ENCODE measurements around the gene ST3GAL3.
A peak's percentile ranks its signal among the peaks of the same experiment; 100 is the strongest.
"Not testable (repeated sequence)": the region's sequence is repeated elsewhere in the genome, so short reads cannot be mapped to it uniquely, and the experiment has no call there.

Gene ST3GAL3

GRCh38 chr1:43776043-43776761, 68.9 kb downstream of the ST3GAL3 start:
- DNase-seq (ENCODE audit: low read depth), result peak; percentile 91
- peaks cover 7% of the 10 kb centered on the region for H3K9me3 ChIP-seq (ENCODE audit: control insufficient read depth, low read length)
- no peak overlapping the region for H3K9ac ChIP-seq (ENCODE audit: low read length)
- no peak overlapping the region for H3K4me3 ChIP-seq (ENCODE audit: low read length)
- H3K36me3 ChIP-seq (ENCODE audit: control insufficient read depth, insufficient read depth, low read length, severe bottlenecking), result no peaks in the 10 kb centered on the region
- H3K4me1 ChIP-seq (ENCODE audit: control insufficient read depth, insufficient read depth, low read length), result peaks cover 28% of the 10 kb centered on the region
- H3K27me3 ChIP-seq (replicated peaks; ENCODE audit: control insufficient read depth, insufficient read depth, low read length), result no peaks in the 10 kb centered on the region

- H3K36me3 ChIP-seq (ENCODE audit: control insufficient read depth, insufficient read depth, low read length, severe bottlenecking); H3K9me3 ChIP-seq (ENCODE audit: control insufficient read depth, low read length); H3K4me3 ChIP-seq (ENCODE audit: low read length); H3K27me3 ChIP-seq (replicated peaks; ENCODE audit: control insufficient read depth, insufficient read depth, low read length); H3K9ac ChIP-seq (ENCODE audit: low read length); DNase-seq (ENCODE audit: low read depth): not testable (repeated sequence)
- H3K4me1 ChIP-seq (ENCODE audit: control insufficient read depth, insufficient read depth, low read length), result peaks cover 31% of the 10 kb centered on the region
Observed at GRCh38 chr1:43777916-43778315, 70.6 kb downstream of the ST3GAL3 start.

- Histone ChIP-seq H3K9ac (ENCODE audit: low read length) (no peak overlapping the region), H3K9me3 (ENCODE audit: control insufficient read depth, low read length) (peaks cover 7% of the 10 kb centered on the region), H3K27me3 (replicated peaks; ENCODE audit: control insufficient read depth, insufficient read depth, low read length) (no peaks in the 10 kb centered on the region), H3K4me1 (ENCODE audit: control insufficient read depth, insufficient read depth, low read length) (peaks cover 29% of the 10 kb centered on the region), H3K36me3 (ENCODE audit: control insufficient read depth, insufficient read depth, low read length, severe bottlenecking) (no peaks in the 10 kb centered on the region), H3K4me3 (ENCODE audit: low read length) (no peak overlapping the region)
- no peak for DNase-seq (ENCODE audit: low read depth)
Observed at GRCh38 chr1:43779266-43779665, 71.9 kb downstream of the ST3GAL3 start.

- H3K36me3 ChIP-seq (ENCODE audit: control insufficient read depth, insufficient read depth, low read length, severe bottlenecking), result no peaks in the 10 kb centered on the region
- H3K4me1 ChIP-seq (ENCODE audit: control insufficient read depth, insufficient read depth, low read length), result peaks cover 23% of the 10 kb centered on the region
- no peak for DNase-seq (ENCODE audit: low read depth)
- H3K27me3 ChIP-seq (replicated peaks; ENCODE audit: control insufficient read depth, insufficient read depth, low read length), result no peaks in the 10 kb centered on the region
- H3K9ac ChIP-seq (ENCODE audit: low read length), result no peak overlapping the region
- no peak overlapping the region for H3K4me3 ChIP-seq (ENCODE audit: low read length)
- H3K9me3 ChIP-seq (ENCODE audit: control insufficient read depth, low read length), result peaks cover 7% of the 10 kb centered on the region
Observed at GRCh38 chr1:43779805-43780403, 72.6 kb downstream of the ST3GAL3 start.

GRCh38 chr1:43781574-43781973, 74.2 kb downstream of the ST3GAL3 start:
- Histone ChIP-seq H3K36me3 (ENCODE audit: control insufficient read depth, insufficient read depth, low read length, severe bottlenecking) (no peaks in the 10 kb centered on the region), H3K9me3 (ENCODE audit: control insufficient read depth, low read length) (peaks cover 7% of the 10 kb centered on the region), H3K4me1 (ENCODE audit: control insufficient read depth, insufficient read depth, low read length) (peaks cover 20% of the 10 kb centered on the region), H3K27me3 (replicated peaks; ENCODE audit: control insufficient read depth, insufficient read depth, low read length) (no peaks in the 10 kb centered on the region), H3K4me3 (ENCODE audit: low read length) (no peak overlapping the region), H3K9ac (ENCODE audit: low read length) (no peak overlapping the region)
- no peak for DNase-seq (ENCODE audit: low read depth)

GRCh38 chr1:43783096-43783670, 75.8 kb downstream of the ST3GAL3 start:
- H3K27me3 ChIP-seq (replicated peaks; ENCODE audit: control insufficient read depth, insufficient read depth, low read length), result no peaks in the 10 kb centered on the region
- peaks cover 29% of the 10 kb centered on the region for H3K4me1 ChIP-seq (ENCODE audit: control insufficient read depth, insufficient read depth, low read length)
- H3K4me3 ChIP-seq (ENCODE audit: low read length), result no peak overlapping the region
- peaks cover 7% of the 10 kb centered on the region for H3K9me3 ChIP-seq (ENCODE audit: control insufficient read depth, low read length)
- no peak for DNase-seq (ENCODE audit: low read depth)
- H3K36me3 ChIP-seq (ENCODE audit: control insufficient read depth, insufficient read depth, low read length, severe bottlenecking), result no peaks in the 10 kb centered on the region
- no peak overlapping the region for H3K9ac ChIP-seq (ENCODE audit: low read length)

GRCh38 chr1:43783671-43784205, 76.4 kb downstream of the ST3GAL3 start:
- no peaks in the 10 kb centered on the region for H3K27me3 ChIP-seq (replicated peaks; ENCODE audit: control insufficient read depth, insufficient read depth, low read length)
- no peak for DNase-seq (ENCODE audit: low read depth)
- H3K4me3 ChIP-seq (ENCODE audit: low read length), result no peak overlapping the region

GRCh38 chr1:43786201-43786958, 79.0 kb downstream of the ST3GAL3 start:
- Histone ChIP-seq H3K4me1 (ENCODE audit: control insufficient read depth, insufficient read depth, low read length) (peaks cover 25% of the 10 kb centered on the region), H3K4me3 (ENCODE audit: low read length) (peak overlapping the region; percentile 35), H3K9me3 (ENCODE audit: control insufficient read depth, low read length) (no peaks in the 10 kb centered on the region), H3K9ac (ENCODE audit: low read length) (peak overlapping the region; percentile 47), H3K27me3 (replicated peaks; ENCODE audit: control insufficient read depth, insufficient read depth, low read length) (no peaks in the 10 kb centered on the region), H3K36me3 (ENCODE audit: control insufficient read depth, insufficient read depth, low read length, severe bottlenecking) (no peaks in the 10 kb centered on the region)
- DNase-seq (ENCODE audit: low read depth), result peak; percentile 18

More at GRCh38 chr1:43783671-43784205, 76.4 kb downstream of the ST3GAL3 start:
- peaks cover 7% of the 10 kb centered on the region for H3K9me3 ChIP-seq (ENCODE audit: control insufficient read depth, low read length)
- H3K36me3 ChIP-seq (ENCODE audit: control insufficient read depth, insufficient read depth, low read length, severe bottlenecking), result no peaks in the 10 kb centered on the region
- no peak overlapping the region for H3K9ac ChIP-seq (ENCODE audit: low read length)
- peaks cover 29% of the 10 kb centered on the region for H3K4me1 ChIP-seq (ENCODE audit: control insufficient read depth, insufficient read depth, low read length)

GRCh38 chr1:43786960-43787359, 79.6 kb downstream of the ST3GAL3 start:
- Histone ChIP-seq H3K9ac (ENCODE audit: low read length) (peak overlapping the region; percentile 47), H3K36me3 (ENCODE audit: control insufficient read depth, insufficient read depth, low read length, severe bottlenecking) (no peaks in the 10 kb centered on the region), H3K27me3 (replicated peaks; ENCODE audit: control insufficient read depth, insufficient read depth, low read length) (no peaks in the 10 kb centered on the region), H3K9me3 (ENCODE audit: control insufficient read depth, low read length) (no peaks in the 10 kb centered on the region), H3K4me1 (ENCODE audit: control insufficient read depth, insufficient read depth, low read length) (peaks cover 24% of the 10 kb centered on the region), H3K4me3 (ENCODE audit: low read length) (peak overlapping the region; percentile 35)
- peak; percentile 61 for DNase-seq (ENCODE audit: low read depth)

- Histone ChIP-seq H3K4me3 (ENCODE audit: low read length) (no peak overlapping the region), H3K9ac (ENCODE audit: low read length) (no peak overlapping the region)
Observed at GRCh38 chr1:43789604-43790550, 82.5 kb downstream of the ST3GAL3 start.

More at GRCh38 chr1:43789604-43790550, 82.5 kb downstream of the ST3GAL3 start:
- Histone ChIP-seq H3K4me1 (ENCODE audit: control insufficient read depth, insufficient read depth, low read length) (peaks cover 18% of the 10 kb centered on the region), H3K36me3 (ENCODE audit: control insufficient read depth, insufficient read depth, low read length, severe bottlenecking) (no peaks in the 10 kb centered on the region), H3K27me3 (replicated peaks; ENCODE audit: control insufficient read depth, insufficient read depth, low read length) (no peaks in the 10 kb centered on the region), H3K9me3 (ENCODE audit: control insufficient read depth, low read length) (no peaks in the 10 kb centered on the region)
- DNase-seq (ENCODE audit: low read depth), result no peak

Data from adipocyte (in vitro differentiated cells).